ENCODE results near the gene GRIA1. TPM values are rescaled to one million over a fixed set of nuclear protein-coding genes. Genes with fewer than 3 reads are reported as not detected.
A peak's percentile ranks its signal among the peaks of the same experiment; 100 is the strongest.

The GRIA1 gene
- total RNA-seq, 1 experiment from 2014 or later = not detected

GRCh38 chr5:153534102-153534501 lies 43.6 kb downstream of the GRIA1 start:
- DNase-seq (ENCODE audit: low read depth) = no peak
- in situ Hi-C loops (cut with HindIII; ENCODE audit: low pct_unique_long_range_greater_than_20kb, low sequenced_read_pairs) = no loop called here

GRCh38 chr5:153537207-153537606 lies 46.7 kb downstream of the GRIA1 start:
- in situ Hi-C loops (cut with HindIII; ENCODE audit: low pct_unique_long_range_greater_than_20kb, low sequenced_read_pairs) = no loop called here
- DNase-seq (ENCODE audit: low read depth) = no peak

- in situ Hi-C loops (cut with HindIII; ENCODE audit: low pct_unique_long_range_greater_than_20kb, low sequenced_read_pairs) = no loop called here
- no peak for DNase-seq (ENCODE audit: low read depth)
Observed at GRCh38 chr5:153539983-153540382, 49.5 kb downstream of the GRIA1 start.

- in situ Hi-C loops (cut with HindIII; ENCODE audit: low pct_unique_long_range_greater_than_20kb, low sequenced_read_pairs) = no loop called here
- DNase-seq (ENCODE audit: low read depth) = no peak
Observed at GRCh38 chr5:153542536-153542935, 52.1 kb downstream of the GRIA1 start.

- in situ Hi-C loops (cut with HindIII; ENCODE audit: low pct_unique_long_range_greater_than_20kb, low sequenced_read_pairs) = no loop called here
- DNase-seq (ENCODE audit: low read depth) = no peak
Observed at GRCh38 chr5:153543288-153543687, 52.8 kb downstream of the GRIA1 start.

- no peak for DNase-seq (ENCODE audit: low read depth)
Observed at GRCh38 chr5:153543959-153544470, 53.5 kb downstream of the GRIA1 start.

GRCh38 chr5:153544706-153545105 lies 54.2 kb downstream of the GRIA1 start:
- in situ Hi-C loops (cut with HindIII; ENCODE audit: low pct_unique_long_range_greater_than_20kb, low sequenced_read_pairs) = no loop called here
- no peak for DNase-seq (ENCODE audit: low read depth)

More at GRCh38 chr5:153543959-153544470, 53.5 kb downstream of the GRIA1 start:
- in situ Hi-C loops (cut with HindIII; ENCODE audit: low pct_unique_long_range_greater_than_20kb, low sequenced_read_pairs) = no loop called here

- no peak for DNase-seq (ENCODE audit: low read depth)
- in situ Hi-C loops (cut with HindIII; ENCODE audit: low pct_unique_long_range_greater_than_20kb, low sequenced_read_pairs) = no loop called here
Observed at GRCh38 chr5:153546566-153546965, 56.1 kb downstream of the GRIA1 start.

GRCh38 chr5:153551537-153552079 lies 61.1 kb downstream of the GRIA1 start:
- peak; percentile 59 for DNase-seq (ENCODE audit: low read depth)

GRCh38 chr5:153552886-153553285 lies 62.4 kb downstream of the GRIA1 start:
- no peak for DNase-seq (ENCODE audit: low read depth)

More at GRCh38 chr5:153551537-153552079, 61.1 kb downstream of the GRIA1 start:
- in situ Hi-C loops (cut with HindIII; ENCODE audit: low pct_unique_long_range_greater_than_20kb, low sequenced_read_pairs) = no loop called here

GRCh38 chr5:153555420-153556114 lies 65.1 kb downstream of the GRIA1 start:
- no peak for DNase-seq (ENCODE audit: low read depth)
- in situ Hi-C loops (cut with HindIII; ENCODE audit: low pct_unique_long_range_greater_than_20kb, low sequenced_read_pairs) = no loop called here

More at GRCh38 chr5:153552886-153553285, 62.4 kb downstream of the GRIA1 start:
- in situ Hi-C loops (cut with HindIII; ENCODE audit: low pct_unique_long_range_greater_than_20kb, low sequenced_read_pairs) = no loop called here

GRCh38 chr5:153558957-153559356 lies 68.5 kb downstream of the GRIA1 start:
- no peak for DNase-seq (ENCODE audit: low read depth)
- in situ Hi-C loops (cut with HindIII; ENCODE audit: low pct_unique_long_range_greater_than_20kb, low sequenced_read_pairs) = no loop called here

- in situ Hi-C loops (cut with HindIII; ENCODE audit: low pct_unique_long_range_greater_than_20kb, low sequenced_read_pairs) = no loop called here
- no peak for DNase-seq (ENCODE audit: low read depth)
Observed at GRCh38 chr5:153559926-153560325, 69.5 kb downstream of the GRIA1 start.

GRCh38 chr5:153562189-153562588 lies 71.7 kb downstream of the GRIA1 start:
- no peak for DNase-seq (ENCODE audit: low read depth)

GRCh38 chr5:153565822-153566221 lies 75.4 kb downstream of the GRIA1 start:
- no peak for DNase-seq (ENCODE audit: low read depth)
- in situ Hi-C loops (cut with HindIII; ENCODE audit: low pct_unique_long_range_greater_than_20kb, low sequenced_read_pairs) = no loop called here

More at GRCh38 chr5:153562189-153562588, 71.7 kb downstream of the GRIA1 start:
- in situ Hi-C loops (cut with HindIII; ENCODE audit: low pct_unique_long_range_greater_than_20kb, low sequenced_read_pairs) = no loop called here

- in situ Hi-C loops (cut with HindIII; ENCODE audit: low pct_unique_long_range_greater_than_20kb, low sequenced_read_pairs) = no loop called here
- DNase-seq (ENCODE audit: low read depth) = no peak
Observed at GRCh38 chr5:153569036-153569435, 78.6 kb downstream of the GRIA1 start.

- in situ Hi-C loops (cut with HindIII; ENCODE audit: low pct_unique_long_range_greater_than_20kb, low sequenced_read_pairs) = no loop called here
- no peak for DNase-seq (ENCODE audit: low read depth)
Observed at GRCh38 chr5:153571162-153571561, 80.7 kb downstream of the GRIA1 start.

- in situ Hi-C loops (cut with HindIII; ENCODE audit: low pct_unique_long_range_greater_than_20kb, low sequenced_read_pairs) = no loop called here
- DNase-seq (ENCODE audit: low read depth) = no peak
Observed at GRCh38 chr5:153572411-153573145, 82.1 kb downstream of the GRIA1 start.
